B cell (primary cell): Measurements from ENCODE around the gene LALBA.

ENCODE experiments used
- CTCF ChIP-seq: fragments of 200-600 bp; IDR thresholded peaks from one replicate; pipeline ENCODE4 v1.8.0; 2022; ENCODE audit warnings: antibody characterized with exemption, mild to moderate bottlenecking
- EZH2 ChIP-seq: IDR thresholded peaks from 2 replicates; pipeline ENCODE4 v1.6.1; 2012; ENCODE audit warnings: borderline replicate concordance, low read depth, mild to moderate bottlenecking, moderate library complexity, low read length; ENCODE audit not compliant: insufficient read depth, poor library complexity, severe bottlenecking

GRCh38 chr12:48618541-48618940 lies 48.7 kb upstream of the LALBA start:
- peak; percentile 97 for TF ChIP-seq CTCF
- no peak for TF ChIP-seq EZH2
